ENCODE results near the gene CENATAC.

Gene CENATAC

GRCh38 chr11:119051440-119052162 lies 53.7 kb downstream of the CENATAC start:
- Histone ChIP-seq H3K9me3 (ENCODE audit: control insufficient read depth, low read length) (no peaks in the 10 kb centered on the region), H3K4me1 (peaks cover 3% of the 10 kb centered on the region), H3K9ac (no peak overlapping the region), H3K79me2 (no peaks in the 10 kb centered on the region), H3K36me3 (ENCODE audit: control insufficient read depth, insufficient read depth, low read length) (no peaks in the 10 kb centered on the region), H3K4me3 (ENCODE audit: low read depth, low read length) (no peak overlapping the region), H3K4me2 (ENCODE audit: low read length) (no peak overlapping the region), H2AFZ (no peak overlapping the region), H3K27me3 (ENCODE audit: control insufficient read depth, insufficient read depth, low read length) (no peaks in the 10 kb centered on the region), H3K27ac (no peak overlapping the region)
- TF ChIP-seq CTCF (IDR thresholded peaks at IDR 0.05): no peak

GRCh38 chr11:119052163-119052814 lies 54.4 kb downstream of the CENATAC start:
- Histone ChIP-seq H3K27ac (no peak overlapping the region), H3K9ac (no peak overlapping the region), H3K27me3 (ENCODE audit: control insufficient read depth, insufficient read depth, low read length) (no peaks in the 10 kb centered on the region), H3K79me2 (no peaks in the 10 kb centered on the region), H3K9me3 (ENCODE audit: control insufficient read depth, low read length) (no peaks in the 10 kb centered on the region), H3K4me1 (peaks cover 3% of the 10 kb centered on the region), H3K4me2 (ENCODE audit: low read length) (no peak overlapping the region), H3K36me3 (ENCODE audit: control insufficient read depth, insufficient read depth, low read length) (no peaks in the 10 kb centered on the region), H2AFZ (no peak overlapping the region), H3K4me3 (ENCODE audit: low read depth, low read length) (no peak overlapping the region)
- TF ChIP-seq CTCF (IDR thresholded peaks at IDR 0.05): no peak

GRCh38 chr11:119054418-119054817 lies 56.5 kb downstream of the CENATAC start:
- Histone ChIP-seq H3K27me3 (ENCODE audit: control insufficient read depth, insufficient read depth, low read length) (no peaks in the 10 kb centered on the region), H3K4me3 (ENCODE audit: low read depth, low read length) (no peak overlapping the region), H3K27ac (no peak overlapping the region), H3K79me2 (no peaks in the 10 kb centered on the region), H3K4me1 (peaks cover 3% of the 10 kb centered on the region), H3K36me3 (ENCODE audit: control insufficient read depth, insufficient read depth, low read length) (no peaks in the 10 kb centered on the region), H2AFZ (no peak overlapping the region), H3K9ac (no peak overlapping the region), H3K4me2 (ENCODE audit: low read length) (no peak overlapping the region), H3K9me3 (ENCODE audit: control insufficient read depth, low read length) (no peaks in the 10 kb centered on the region)
- TF ChIP-seq CTCF (IDR thresholded peaks at IDR 0.05): no peak

- Histone ChIP-seq H3K9ac (no peak overlapping the region), H3K79me2 (no peaks in the 10 kb centered on the region), H3K4me3 (ENCODE audit: low read depth, low read length) (peak overlapping the region; percentile 60), H3K4me2 (ENCODE audit: low read length) (peak overlapping the region; percentile 78), H3K4me1 (peaks cover 3% of the 10 kb centered on the region), H3K27ac (no peak overlapping the region), H3K36me3 (ENCODE audit: control insufficient read depth, insufficient read depth, low read length) (no peaks in the 10 kb centered on the region), H3K9me3 (ENCODE audit: control insufficient read depth, low read length) (no peaks in the 10 kb centered on the region), H3K27me3 (ENCODE audit: control insufficient read depth, insufficient read depth, low read length) (no peaks in the 10 kb centered on the region), H2AFZ (no peak overlapping the region)
- no peak for TF ChIP-seq CTCF (IDR thresholded peaks at IDR 0.05)
Measured at GRCh38 chr11:119055901-119056300, 58.0 kb downstream of the CENATAC start.

Measured in parathyroid adenoma (tissue), 2 donors.